NB4 (cell line): ENCODE results near the gene MYRF.

Source experiments
- CTCF ChIP-seq: IDR thresholded peaks from one replicate; pipeline ENCODE4 v1.5.1; 2012; ENCODE audit warnings: low read depth, low read length
- MAX ChIP-seq: IDR thresholded peaks from 2 replicates; pipeline ENCODE4 v1.6.1; 2011; ENCODE audit warnings: low read depth, low read length
- POLR2A ChIP-seq: IDR thresholded peaks from 2 replicates; pipeline ENCODE4 v1.6.1; 2011; ENCODE audit warnings: mild to moderate bottlenecking; ENCODE audit not compliant: insufficient read length; ENCODE audit errors: extremely low read depth

- peak; percentile 43 for TF ChIP-seq CTCF
- no peak for TF ChIP-seq MAX
- no peak for TF ChIP-seq POLR2A
These were observed at the start of gene MYRF for GRCh38 chr11:61752117-61752924.
